AG09309 (cell line): ENCODE data around the gene IL10RB.

Experiments
- DNase-seq: peaks from one replicate; pipeline ENCODE4 v3.0.0-alpha.2; 2010; ENCODE audit warnings: low read depth
- H3K4me3 ChIP-seq: 2 replicates; pipeline ENCODE4 v1.5.1; 2011; ENCODE audit warnings: mild to moderate bottlenecking, low read depth, low read length, moderate library complexity; ENCODE audit not compliant: control insufficient read depth
- CTCF ChIP-seq: IDR thresholded peaks from 2 replicates; pipeline ENCODE4 v1.5.1; 2011; ENCODE audit warnings: mild to moderate bottlenecking, low read depth, low read length, inconsistent platforms; ENCODE audit not compliant: insufficient read depth, control insufficient read depth; ENCODE audit errors: missing control alignments

The IL10RB gene

GRCh38 chr21:33229784-33230544, 36.2 kb upstream of the IL10RB start, which contains the start of gene IFNAR2:
Gene IFNAR2, plus strand, starts transcription at chr21:33229938. Its CDS starts 11,985 bp downstream, at chr21:33241923.
- peak within 1 kb of the TSS; percentile 87 for H3K4me3 ChIP-seq
- no peak for DNase-seq
- no peak for TF ChIP-seq CTCF

- TF ChIP-seq CTCF: no peak
- peak overlapping the region; percentile 87 for H3K4me3 ChIP-seq
- no peak for DNase-seq
Measured at GRCh38 chr21:33230545-33231324, 35.4 kb upstream of the IL10RB start.

- no peak overlapping the region for H3K4me3 ChIP-seq
- no peak for TF ChIP-seq CTCF
- no peak for DNase-seq
Measured at GRCh38 chr21:33231526-33231925, 34.6 kb upstream of the IL10RB start.

- no peak for TF ChIP-seq CTCF
- DNase-seq: no peak
- no peak overlapping the region for H3K4me3 ChIP-seq
Measured at GRCh38 chr21:33232291-33233034, 33.7 kb upstream of the IL10RB start.

- no peak for TF ChIP-seq CTCF
- no peak for DNase-seq
- H3K4me3 ChIP-seq: no peak overlapping the region
Measured at GRCh38 chr21:33234635-33235520, 31.3 kb upstream of the IL10RB start.
